Neutrophil (primary cell): ENCODE measurements around the gene BOLA2.
"Not testable (repeated sequence)": the region's sequence is repeated elsewhere in the genome, so short reads cannot be mapped to it uniquely, and the experiment has no call there.

Source experiments
- H3K27ac ChIP-seq: fragments of 200-600 bp; sonication (generic); 2 replicates; pipeline ENCODE4 v1.5.1; 2016; ENCODE audit warnings: mild to moderate bottlenecking, moderate library complexity
- H3K27me3 ChIP-seq: fragments of 200-600 bp; sonication (generic); 2 replicates; pipeline ENCODE4 v1.6.0; 2016; ENCODE audit warnings: mild to moderate bottlenecking
- H3K36me3 ChIP-seq: fragments of 200-600 bp; sonication (generic); 2 replicates; pipeline ENCODE4 v1.5.1; 2017
- H3K4me1 ChIP-seq, 2 experiments: fragments of 200-600 bp in 1 of 2; sonication (generic) in 1 of 2; 1 replicate in 1 of 2; 2 replicates in 1 of 2; pipeline versions ENCODE4 v1.5.1 to v1.6.1; 2013 to 2016; ENCODE audit warnings: low read depth in 1 of 2, low read length in 1 of 2, mild to moderate bottlenecking in 1 of 2, moderate library complexity in 1 of 2; ENCODE audit not compliant: control insufficient read depth in 1 of 2, insufficient read depth in 1 of 2
- H3K4me3 ChIP-seq, 2 experiments: fragments of 200-600 bp in 1 of 2; sonication (generic) in 1 of 2; 1 replicate in 1 of 2; 2 replicates in 1 of 2; pipeline ENCODE4 v1.5.1; 2013 to 2016; ENCODE audit warnings: low read depth in 1 of 2, low read length in 1 of 2, mild to moderate bottlenecking in 1 of 2, moderate library complexity in 1 of 2
- H3K9me3 ChIP-seq: fragments of 200-600 bp; sonication (generic); 2 replicates; pipeline ENCODE4 v1.5.1; 2016

Gene BOLA2

DNA sequence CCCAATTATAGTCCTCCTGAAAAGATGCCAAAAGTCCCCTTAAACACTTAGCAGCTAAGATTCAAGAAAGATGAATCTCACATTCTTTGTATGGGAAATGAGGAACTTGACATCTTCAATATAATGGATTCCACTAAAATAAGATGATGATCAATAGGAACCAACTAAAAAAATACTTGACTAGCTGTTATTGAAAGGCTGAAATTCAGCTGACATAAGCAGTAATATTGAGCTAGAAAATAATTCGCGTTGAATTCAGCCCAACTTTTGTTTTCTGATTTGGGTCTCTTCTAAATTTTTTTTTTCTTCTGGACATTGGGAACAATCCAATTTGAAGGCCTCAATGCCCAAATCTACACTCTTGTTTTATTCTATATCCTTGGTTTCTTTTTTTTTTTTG lies 30.6 kb downstream of the BOLA2 start:
- H3K4me1 ChIP-seq, H3K9me3 ChIP-seq, H3K27me3 ChIP-seq, H3K27ac ChIP-seq, H3K4me3 ChIP-seq, H3K36me3 ChIP-seq: not testable (repeated sequence)

DNA sequence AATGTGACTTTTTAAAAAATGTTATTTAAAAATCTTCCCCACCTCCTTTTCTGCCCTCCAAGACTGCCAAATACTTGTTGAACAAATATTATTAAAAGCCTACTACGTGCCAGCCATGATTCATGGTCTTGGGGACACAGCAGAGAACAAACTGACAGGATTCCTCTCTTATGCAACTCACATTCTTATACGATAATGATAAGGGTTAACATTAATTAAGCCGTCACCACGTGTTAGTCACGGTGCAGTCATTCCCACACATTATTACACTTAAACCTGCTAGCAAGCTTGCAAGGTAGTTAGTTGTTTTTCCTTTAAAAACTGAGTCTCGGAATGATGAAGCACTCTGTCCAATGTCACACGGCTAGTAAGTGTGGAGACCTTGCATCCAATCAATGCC lies 48.9 kb downstream of the BOLA2 start:
- H3K36me3 ChIP-seq, H3K27ac ChIP-seq: not testable (repeated sequence)

More for the DNA sequence above, 48.9 kb downstream of the BOLA2 start:
- not testable (repeated sequence) for H3K4me1 ChIP-seq, H3K9me3 ChIP-seq, H3K4me3 ChIP-seq, H3K27me3 ChIP-seq
